Right kidney (tissue), 1 donor: ENCODE measurements around the gene CAMSAP3.
A peak's percentile ranks its signal among the peaks of the same experiment; 100 is the strongest.
"Not testable (repeated sequence)": the region's sequence is repeated elsewhere in the genome, so short reads cannot be mapped to it uniquely, and the experiment has no call there.

Source experiments
- DNase-seq: peaks from one replicate; pipeline ENCODE4 v3.0.0-alpha.2; 2016

CAMSAP3 gene

GRCh38 chr19:7577422-7577821 is 18.2 kb upstream of the CAMSAP3 start:
- not testable (repeated sequence) for DNase-seq

- DNase-seq = no peak
Measured at GRCh38 chr19:7578127-7578526, 17.5 kb upstream of the CAMSAP3 start.

GRCh38 chr19:7579182-7579581 is 16.5 kb upstream of the CAMSAP3 start:
- DNase-seq = no peak

GRCh38 chr19:7582446-7582845 is 13.2 kb upstream of the CAMSAP3 start:
- no peak for DNase-seq

- DNase-seq = no peak
Measured at GRCh38 chr19:7589822-7590221, 5.8 kb upstream of the CAMSAP3 start.

GRCh38 chr19:7590256-7590655 is 5.4 kb upstream of the CAMSAP3 start:
- no peak for DNase-seq

- DNase-seq = peak; percentile 31
Measured at GRCh38 chr19:7596211-7596937, 711 bp downstream of the CAMSAP3 start.

- DNase-seq = no peak
Measured at GRCh38 chr19:7597689-7598088, 2.0 kb downstream of the CAMSAP3 start.

GRCh38 chr19:7598180-7598579 is 2.5 kb downstream of the CAMSAP3 start:
- no peak for DNase-seq

- DNase-seq = no peak
Measured at GRCh38 chr19:7600721-7601120, 5.1 kb downstream of the CAMSAP3 start.

- DNase-seq = no peak
Measured at GRCh38 chr19:7602240-7602934, 6.7 kb downstream of the CAMSAP3 start.

- no peak for DNase-seq
Measured at GRCh38 chr19:7602935-7603497, 7.4 kb downstream of the CAMSAP3 start.

GRCh38 chr19:7603919-7604318 is 8.3 kb downstream of the CAMSAP3 start:
- no peak for DNase-seq

- DNase-seq = no peak
Measured at GRCh38 chr19:7605490-7606222, 10.0 kb downstream of the CAMSAP3 start.

- DNase-seq = no peak
Measured at GRCh38 chr19:7606289-7606688, 10.6 kb downstream of the CAMSAP3 start.

- no peak for DNase-seq
Measured at GRCh38 chr19:7607212-7607873, 11.7 kb downstream of the CAMSAP3 start.

- DNase-seq = no peak
Measured at GRCh38 chr19:7607874-7608560, 12.4 kb downstream of the CAMSAP3 start.

GRCh38 chr19:7610491-7611240 is 15.0 kb downstream of the CAMSAP3 start:
- DNase-seq = no peak

GRCh38 chr19:7611541-7612279 is 16.0 kb downstream of the CAMSAP3 start:
- DNase-seq = no peak
